HG03457 (cell line): Measurements from ENCODE around the gene EPN2.

ENCODE experiments used
- ATAC-seq: cut with Tn5 transposase; IDR thresholded peaks from one replicate; pipeline ENCODE4 v1.9.1; 2021; ENCODE audit warnings: moderate number of reproducible peaks; ENCODE audit not compliant: unreplicated experiment

EPN2 gene

DNA sequence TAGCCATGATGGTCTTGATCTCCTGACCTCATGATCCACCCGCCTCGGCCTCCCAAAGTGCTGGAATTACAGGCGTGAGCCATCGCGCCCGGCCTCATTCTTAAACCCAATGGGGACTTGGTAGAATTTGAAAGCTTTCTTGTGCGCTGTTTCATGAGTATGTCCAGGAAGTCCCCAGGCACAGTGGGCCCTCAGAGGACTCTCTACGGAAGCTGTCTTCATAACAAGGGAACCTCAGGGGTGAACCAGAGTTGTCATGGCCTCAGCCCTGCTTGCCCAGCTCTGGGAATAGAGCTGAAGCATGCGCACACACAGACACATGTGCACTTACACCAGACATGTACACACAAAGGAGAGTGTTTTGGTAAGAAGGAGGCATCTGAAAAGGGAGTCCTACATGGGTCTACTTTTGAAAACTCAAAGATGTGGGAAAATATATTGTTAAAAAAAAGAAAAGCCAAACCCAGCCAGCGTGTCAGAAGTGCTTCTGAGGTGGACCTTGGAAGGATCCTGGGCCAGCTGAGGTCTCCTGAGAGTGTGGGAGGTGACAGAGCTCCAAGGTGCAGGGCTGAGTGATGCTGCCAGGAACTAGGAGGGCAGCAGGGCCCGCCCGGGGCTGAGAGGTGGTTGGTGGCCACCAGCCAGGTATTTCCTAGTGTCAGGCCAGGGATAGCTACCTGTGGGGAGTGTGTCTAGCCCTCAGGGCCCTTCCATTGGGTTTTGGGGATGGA, 54.6 kb downstream of the EPN2 start:
- no peak for ATAC-seq

DNA sequence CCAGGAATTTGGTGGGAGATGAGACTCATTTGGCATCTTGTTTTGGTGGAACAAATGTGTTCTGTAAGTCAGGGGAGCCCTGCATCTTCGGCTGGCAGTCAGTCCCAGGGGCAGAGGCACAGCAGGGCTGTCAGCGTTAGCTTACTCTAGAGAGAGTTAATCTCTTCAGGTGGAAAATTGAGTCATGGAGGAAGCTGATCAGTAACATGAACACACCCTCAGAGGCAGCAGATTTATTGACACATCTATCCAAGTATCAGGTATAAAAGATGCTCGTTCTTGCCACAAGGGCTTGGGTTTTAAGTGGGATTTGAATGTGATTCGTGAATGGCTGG, 55.2 kb downstream of the EPN2 start:
- no peak for ATAC-seq

DNA sequence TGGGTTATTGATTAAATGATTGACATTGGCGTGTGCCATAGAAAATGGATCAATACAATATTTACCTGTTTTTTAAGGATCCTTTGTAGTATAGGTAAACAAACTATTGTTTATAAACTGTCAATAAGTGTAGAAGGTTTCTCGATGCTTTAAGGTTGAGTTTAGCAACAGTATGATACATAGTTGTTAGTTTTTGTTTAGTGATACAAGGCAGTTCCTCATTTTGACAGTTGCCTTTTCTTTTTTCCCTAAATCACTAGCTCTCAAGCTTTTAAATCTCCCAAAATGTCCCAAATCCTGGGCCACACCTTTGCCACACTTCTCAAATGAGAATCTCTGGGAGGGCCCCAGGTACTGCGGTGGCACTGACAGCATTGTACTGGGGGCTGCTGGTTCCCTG, 57.3 kb downstream of the EPN2 start:
- no peak for ATAC-seq

DNA sequence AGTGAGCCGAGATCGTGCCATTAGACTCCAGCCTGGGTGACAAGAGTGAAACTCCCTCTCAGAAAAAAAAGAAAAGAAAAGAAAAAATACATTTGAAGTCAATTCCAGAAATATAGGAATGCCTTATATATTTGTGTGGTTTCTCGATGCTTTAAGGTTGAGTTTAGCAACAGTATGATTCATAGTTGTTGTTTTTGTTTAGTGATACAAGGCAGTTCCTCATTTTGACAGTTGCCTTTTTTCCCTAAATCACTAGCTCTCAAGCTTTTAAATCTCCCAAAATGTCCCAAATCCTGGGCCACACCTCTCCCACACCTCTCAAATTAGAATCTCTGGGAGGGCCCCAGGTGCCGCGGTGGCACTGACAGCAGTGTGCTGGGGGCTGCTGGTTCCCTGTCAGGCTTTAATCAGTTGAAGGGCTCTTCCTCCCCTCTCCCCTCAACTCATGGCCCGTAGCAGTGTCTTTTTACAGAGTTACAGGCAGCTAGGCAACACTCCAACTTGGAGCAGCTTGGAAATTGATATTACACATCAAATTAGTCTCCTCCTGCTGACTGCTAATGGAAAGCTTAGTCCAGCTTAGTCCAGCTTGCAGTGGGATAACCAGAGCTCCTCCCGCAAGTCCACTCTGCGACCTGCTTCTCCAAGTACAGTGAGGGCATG, 58.4 kb downstream of the EPN2 start:
- no peak for ATAC-seq

- ATAC-seq: no peak
Measured at GRCh38 chr17:19296786-19297778, 59.9 kb downstream of the EPN2 start.

- no peak for ATAC-seq
Measured at GRCh38 chr17:19298569-19299213, 61.5 kb downstream of the EPN2 start.

DNA sequence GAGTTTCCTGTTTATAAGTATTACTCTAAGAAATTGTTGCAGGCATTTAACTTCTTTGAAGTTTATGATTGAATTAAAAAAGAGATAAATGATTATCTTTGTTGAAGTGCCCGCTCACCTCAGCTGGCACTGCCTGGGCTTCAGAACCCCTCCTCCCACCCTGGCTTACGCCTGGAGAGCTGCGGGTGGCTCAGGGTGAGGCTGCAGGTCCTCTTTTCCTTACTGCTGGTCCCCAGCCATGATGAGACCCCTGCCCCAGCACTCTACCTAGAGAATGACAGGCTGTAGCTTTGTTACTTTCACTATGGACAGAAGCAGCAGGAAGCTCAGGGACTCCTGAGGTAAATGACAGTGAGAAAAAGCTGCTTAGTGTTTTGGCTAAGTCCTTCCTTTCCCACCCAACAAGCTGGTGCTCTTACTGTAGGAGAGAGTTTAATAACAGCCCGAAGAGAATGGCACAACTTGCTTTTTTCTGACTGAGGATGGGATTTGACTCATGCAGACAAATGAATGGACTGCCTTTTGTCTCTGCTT, 62.1 kb downstream of the EPN2 start:
- ATAC-seq: no peak

- ATAC-seq: no peak
Measured at GRCh38 chr17:19299866-19300265, 62.7 kb downstream of the EPN2 start.

DNA sequence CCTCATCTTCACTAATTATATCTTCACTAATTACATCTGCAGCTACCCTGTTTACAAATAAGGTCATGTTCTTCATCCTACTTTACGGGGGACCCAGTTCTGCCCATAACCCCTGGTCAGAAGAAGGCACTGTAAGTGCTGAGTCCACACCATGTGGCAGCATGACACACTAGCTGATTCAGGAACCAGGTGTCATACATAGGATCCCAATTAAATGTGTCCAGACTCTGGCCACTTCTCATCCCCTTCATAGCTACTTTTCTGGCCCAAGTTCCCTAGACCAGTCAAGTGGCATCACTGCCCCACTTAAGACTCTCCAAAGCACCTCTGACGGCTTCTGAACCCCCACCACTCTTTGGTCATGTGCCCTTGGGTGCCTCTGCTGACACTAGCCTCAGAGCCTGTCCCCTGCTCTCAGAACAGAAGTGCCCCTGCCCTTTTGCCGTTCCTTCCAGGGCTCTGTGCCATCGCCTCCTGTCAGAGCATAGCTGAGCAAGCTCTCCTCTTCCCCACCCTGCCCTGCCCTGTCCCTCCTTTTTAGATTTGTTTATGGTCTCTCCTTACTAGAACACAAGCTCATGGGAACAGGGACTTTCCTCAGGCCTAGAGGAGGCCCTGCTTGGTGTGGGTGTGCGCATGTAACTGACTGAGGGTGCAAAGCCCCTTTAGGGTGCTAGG, 64.2 kb downstream of the EPN2 start:
- ATAC-seq: no peak

GRCh38 chr17:19301973-19302372, 64.8 kb downstream of the EPN2 start:
- ATAC-seq: no peak

- ATAC-seq: no peak
Measured at GRCh38 chr17:19302791-19303331, 65.7 kb downstream of the EPN2 start.

- ATAC-seq: no peak
Measured at GRCh38 chr17:19303367-19303776, 66.2 kb downstream of the EPN2 start.

DNA sequence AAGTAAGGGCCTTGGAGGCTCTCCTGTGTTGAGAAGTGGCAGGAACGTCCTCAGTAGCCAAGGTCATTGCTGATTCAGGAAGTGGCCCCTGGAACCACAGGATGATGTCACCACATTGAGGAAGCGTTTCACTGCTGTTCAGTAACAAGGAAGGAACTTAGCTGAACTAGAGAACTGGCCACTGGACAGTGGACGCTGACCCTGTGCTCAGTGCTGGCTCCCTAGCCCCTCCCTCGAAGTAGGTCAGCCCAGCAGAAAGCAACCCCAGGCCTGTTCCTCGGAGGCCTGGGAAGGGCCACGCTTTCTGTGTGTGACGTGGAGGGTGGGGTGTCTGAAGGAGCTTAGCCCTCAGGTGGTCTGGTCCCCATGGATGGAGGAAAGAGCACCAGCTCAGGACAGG, 67.0 kb downstream of the EPN2 start:
- ATAC-seq: no peak

DNA sequence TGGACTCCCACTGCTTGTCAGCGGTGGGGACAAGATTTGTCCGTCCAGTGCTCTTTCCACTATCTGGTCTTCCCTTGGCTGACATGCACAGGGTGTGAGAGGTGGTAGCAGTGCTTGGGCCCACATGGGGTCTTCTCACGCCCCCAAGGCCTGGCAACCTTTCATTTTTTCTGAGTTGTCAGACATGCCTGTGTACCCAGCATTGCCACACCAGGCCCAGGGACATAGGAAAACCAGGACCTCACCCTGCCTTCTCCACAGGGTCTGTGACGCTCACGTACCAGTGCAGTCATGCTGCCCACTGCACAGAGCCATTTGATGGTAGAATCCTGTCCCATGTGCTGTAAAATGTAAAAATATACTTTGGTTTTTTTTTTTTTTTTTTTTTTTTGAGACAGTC, 67.6 kb downstream of the EPN2 start:
- no peak for ATAC-seq

DNA sequence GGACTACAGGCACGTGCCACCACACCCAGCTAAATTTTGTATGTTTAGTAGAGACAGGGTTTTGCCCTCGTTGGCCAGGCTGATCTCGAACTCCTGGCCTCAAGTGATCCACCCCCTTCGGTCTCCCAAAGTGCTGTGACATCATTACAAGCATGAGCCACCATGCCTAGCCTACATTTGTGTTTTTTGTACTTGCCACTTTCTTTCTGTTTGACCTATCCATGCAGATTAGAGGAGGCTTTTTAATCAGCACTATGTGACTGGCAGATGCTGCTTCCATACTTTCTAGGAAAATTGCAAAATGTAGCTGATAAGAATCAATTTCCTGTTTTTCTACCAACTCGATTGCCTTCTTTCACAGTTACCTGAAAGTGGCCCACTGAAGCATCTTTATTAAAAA, 68.1 kb downstream of the EPN2 start:
- no peak for ATAC-seq

DNA sequence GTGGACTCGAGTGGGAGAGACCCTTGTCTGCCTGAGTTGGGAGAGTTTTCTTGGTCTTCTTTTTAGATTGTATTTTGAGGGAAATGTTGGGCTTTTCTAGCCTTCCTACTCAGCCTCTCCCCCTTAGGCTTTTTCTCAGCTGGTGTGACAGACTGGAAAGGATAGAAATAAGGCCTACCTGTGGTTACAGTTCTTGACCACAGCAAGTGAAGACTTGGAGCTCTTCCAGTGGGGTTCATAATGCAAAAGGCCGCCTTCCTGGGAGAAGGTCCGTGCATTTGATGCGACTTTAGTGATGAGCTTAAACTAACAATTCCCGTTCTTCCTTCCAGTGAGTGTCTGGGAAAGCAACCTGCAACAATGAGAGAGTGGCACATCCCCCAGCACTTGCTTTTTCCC, 68.6 kb downstream of the EPN2 start:
- no peak for ATAC-seq

- ATAC-seq: peak; percentile 68
Measured at GRCh38 chr17:19306160-19307111, 69.3 kb downstream of the EPN2 start.

- no peak for ATAC-seq
Measured at GRCh38 chr17:19307521-19307920, 70.4 kb downstream of the EPN2 start.

DNA sequence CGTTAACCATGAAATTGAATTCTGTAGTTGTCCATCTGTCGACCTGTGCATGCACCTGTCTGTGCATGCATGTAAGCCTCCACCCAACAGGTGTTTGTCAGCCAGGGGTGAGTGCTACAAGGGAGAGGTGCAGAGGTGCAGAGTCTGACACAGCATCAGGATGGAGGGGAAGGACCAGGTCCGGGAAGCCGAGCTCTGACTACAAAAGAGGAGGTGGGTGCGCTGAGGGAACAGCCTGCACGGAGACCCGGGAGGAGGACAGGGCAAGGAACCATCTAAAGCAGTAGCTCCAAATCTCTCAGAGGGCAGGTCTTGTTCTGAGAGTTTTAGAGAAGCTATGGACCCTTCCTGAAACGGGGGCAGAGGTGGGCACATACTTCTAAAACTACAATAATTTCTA, 71.2 kb downstream of the EPN2 start:
- ATAC-seq: no peak
